HPDE6-E6E7 (cell line): ENCODE data around the gene ARAP2.

Experiments
- DNase-seq: peaks from one replicate; pipeline ENCODE4 v3.0.0; 2011; ENCODE audit warnings: missing footprints; ENCODE audit errors: extremely low spot score

Gene ARAP2

DNA sequence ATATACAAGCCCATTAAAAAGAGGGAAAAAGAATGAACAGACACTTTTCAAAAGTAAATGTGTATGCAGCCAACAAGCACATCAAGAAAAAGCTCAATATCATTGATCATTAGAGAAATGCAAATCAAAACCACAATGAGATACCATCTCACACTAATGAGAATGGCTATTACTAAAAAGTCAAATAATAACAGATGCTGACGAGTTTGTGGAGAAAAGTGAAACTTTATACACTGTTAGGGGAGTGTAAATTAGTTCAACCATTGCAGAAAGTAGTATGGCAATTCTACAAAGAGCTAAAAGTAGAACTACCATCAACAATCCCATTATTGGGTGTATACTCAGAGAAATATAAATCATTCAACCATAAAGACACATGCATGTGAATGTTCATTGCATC, 203.0 kb downstream of the ARAP2 start:
- DNase-seq = no peak

- DNase-seq = no peak
Measured at GRCh38 chr4:36039026-36039425, 205.3 kb downstream of the ARAP2 start.

GRCh38 chr4:36038491-36038890, 205.8 kb downstream of the ARAP2 start:
- DNase-seq = no peak

DNA sequence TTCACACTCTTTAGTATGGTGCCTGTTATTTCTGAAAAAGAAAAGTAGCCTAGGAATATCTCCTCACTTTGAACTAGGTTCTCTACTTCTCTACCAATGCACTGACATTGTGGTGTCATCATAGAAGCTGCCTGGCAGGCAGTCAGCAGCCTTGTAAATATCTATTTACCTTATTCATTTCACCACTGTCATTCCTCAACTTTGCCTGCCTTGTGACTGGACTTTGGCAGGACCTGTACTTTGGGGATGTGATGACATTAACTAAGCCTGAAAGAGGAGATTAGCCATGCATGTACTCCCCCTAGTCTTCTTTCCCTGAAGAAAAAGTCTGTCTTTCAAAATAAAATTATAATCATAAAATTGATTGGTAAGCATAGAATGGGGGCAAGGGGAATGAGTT, 207.2 kb downstream of the ARAP2 start:
- DNase-seq = no peak

GRCh38 chr4:36029951-36030350, 214.4 kb downstream of the ARAP2 start:
- no peak for DNase-seq

DNA sequence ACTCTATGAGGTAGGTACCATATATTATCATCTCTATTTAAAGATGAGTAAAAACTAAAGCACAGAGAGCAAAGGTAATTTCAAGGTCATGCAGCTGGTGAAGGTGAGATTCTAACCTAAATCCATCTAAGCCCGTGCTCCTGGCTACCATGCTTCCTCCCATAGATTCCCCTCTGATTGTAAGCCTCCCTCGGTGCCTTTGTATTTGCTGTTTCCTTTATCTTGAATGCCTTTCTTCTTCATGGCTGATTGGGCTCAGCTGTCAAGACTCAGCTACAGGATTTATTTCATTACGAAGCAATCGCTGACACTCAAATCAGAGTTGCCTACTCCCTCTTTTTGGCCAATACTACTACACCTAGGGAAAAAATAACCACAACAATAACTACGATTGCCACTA, 217.1 kb downstream of the ARAP2 start:
- DNase-seq = no peak

- no peak for DNase-seq
Measured at GRCh38 chr4:36026348-36026880, 217.9 kb downstream of the ARAP2 start.

GRCh38 chr4:36024901-36025660, 219.2 kb downstream of the ARAP2 start:
- peak; percentile 56 for DNase-seq

- no peak for DNase-seq
Measured at GRCh38 chr4:36020351-36020750, 224.0 kb downstream of the ARAP2 start.
